PC-9 (cell line): ENCODE results near the gene CFAP46.

Experiments
- CTCF ChIP-seq: fragments of 200-600 bp; sonication (generic); conservative IDR thresholded peaks from 2 replicates; pipeline ENCODE4 v1.6.1; 2017; ENCODE audit warnings: mixed run types, antibody characterized with exemption, mild to moderate bottlenecking, moderate library complexity
- EZH2 ChIP-seq: fragments of 200-600 bp; sonication (generic); IDR thresholded peaks from 2 replicates; pipeline ENCODE4 v1.8.0; 2017; ENCODE audit warnings: antibody characterized with exemption, low read depth

DNA sequence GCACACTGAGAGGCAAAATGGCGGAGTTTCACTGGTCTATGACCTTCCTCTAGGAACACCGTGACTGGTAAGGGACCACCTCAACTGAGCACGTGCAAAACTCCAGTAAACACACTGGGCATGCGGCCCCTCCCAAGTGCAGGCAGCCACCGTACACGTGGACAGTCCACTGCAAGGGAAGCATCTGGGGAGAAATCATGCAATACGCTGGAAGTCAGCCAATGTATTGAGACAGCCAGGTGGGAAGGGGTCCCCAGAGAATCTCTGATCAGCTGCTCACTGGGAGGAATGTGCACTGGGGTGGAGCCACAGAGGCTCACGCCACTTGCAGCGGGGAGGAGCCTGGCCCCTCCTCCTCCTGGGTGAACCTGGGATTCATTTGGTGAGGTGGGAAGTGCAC is 49.3 kb downstream of the CFAP46 start:
- TF ChIP-seq CTCF (no peak), EZH2 (no peak)
